ENCODE measurements around the gene LTBP4.

Gene LTBP4

GRCh38 chr19:40613690-40614621 lies 12.8 kb downstream of the LTBP4 start (continued):
- TF ChIP-seq TSHZ1 (tag by site-specific recombination; IDR thresholded peaks at IDR 0.05; ENCODE audit: borderline replicate concordance) (0 out of 2 replicates have a peak, but pooled peaks have one; percentile 22), ZNF398 (tag by site-specific recombination; IDR thresholded peaks at IDR 0.05) (peak; percentile 64; the same call in 1 of the 2 replicates), ZBTB48 (tag by site-specific recombination; IDR thresholded peaks at IDR 0.05) (peak; percentile 40; the same call in 1 of the 2 replicates), MEIS1 (CRISPR knock-in tag; IDR thresholded peaks at IDR 0.05; ENCODE audit: borderline replicate concordance) (no peak), SALL2 (tag by site-specific recombination; IDR thresholded peaks at IDR 0.05; ENCODE audit: borderline replicate concordance) (0 out of 2 replicates have a peak, but pooled peaks have one; percentile 26), ZNF132 (tag by site-specific recombination; IDR thresholded peaks at IDR 0.05; ENCODE audit: borderline replicate concordance) (no peak), ZNF366 (tag by site-specific recombination; conservative IDR thresholded peaks at IDR 0.05) (0 out of 2 replicates have a peak, but pooled peaks have one; percentile 22), SP2 (tag by site-specific recombination; IDR thresholded peaks at IDR 0.05) (peak; percentile 45), ZNF157 (tag by site-specific recombination; IDR thresholded peaks at IDR 0.05) (0 out of 2 replicates have a peak, but pooled peaks have one; percentile 3), ZNF548 (tag by site-specific recombination; IDR thresholded peaks at IDR 0.05) (no peak), ZNF148 (tag by site-specific recombination; IDR thresholded peaks at IDR 0.05; ENCODE audit: borderline replicate concordance) (peak; percentile 47; the same call in 1 of the 2 replicates)

- ChIA-PET POLR2A (interaction anchor here (0.6 to 0.7 kb wide), 3 partner anchors 11 to 649 kb away, joined by 4 to 7 read pairs (median 4); no protein-coding TSS in a partner anchor), CTCF (interaction anchor here (0.6 to 3.1 kb wide), 4 partner anchors 13 to 95 kb away, joined by 3 to 42 read pairs (median 20); partner anchors contain the start of gene LTBP4)
- Histone ChIP-seq H3K36me3 (ENCODE audit: control insufficient read depth in 2 of 2, insufficient read depth in 1 of 2, low read length in 2 of 2) (peaks cover 9 to 13% of the 10 kb centered on the region in 2 experiments; a peak in 2 of 3 replicates), H3K27ac (ENCODE audit: extremely low read depth, low read depth, low read length) (peak overlapping the region; percentile 27), H3K9me3 (ENCODE audit: control insufficient read depth, insufficient read depth, low read depth, low read length) (no peaks in the 10 kb centered on the region), H3K4me3 (ENCODE audit: low read depth, low read length) (no peak overlapping the region), H3K4me1 (ENCODE audit: control insufficient read depth, insufficient read depth, low read length) (peaks cover 13% of the 10 kb centered on the region)
- TF ChIP-seq KLF10 (tag by site-specific recombination; IDR thresholded peaks at IDR 0.05) (peak; percentile 80), ZNF214 (tag by site-specific recombination; IDR thresholded peaks at IDR 0.05; ENCODE audit: borderline replicate concordance) (no peak), ZFP69B (tag by site-specific recombination; IDR thresholded peaks at IDR 0.05) (peak; percentile 80; the same call in 1 of the 2 replicates), ZNF157 (tag by site-specific recombination; IDR thresholded peaks at IDR 0.05) (no peak), ZNF341 (tag by site-specific recombination; IDR thresholded peaks at IDR 0.05; ENCODE audit: low read depth) (peak; percentile 93), ZNF138 (tag by site-specific recombination; IDR thresholded peaks at IDR 0.05; ENCODE audit: borderline replicate concordance) (no peak), ZNF549 (tag by site-specific recombination; IDR thresholded peaks at IDR 0.05) (no peak), ZNF639 (tag by site-specific recombination; IDR thresholded peaks at IDR 0.05) (peak; percentile 43; the same call in 1 of the 2 replicates), ZNF510 (tag by site-specific recombination; IDR thresholded peaks at IDR 0.05; ENCODE audit: insufficient replicate concordance) (no peak), ZNF600 (tag by site-specific recombination; IDR thresholded peaks at IDR 0.05) (no peak), ZBTB20 (tag by site-specific recombination; IDR thresholded peaks at IDR 0.05) (peak; percentile 26; the same call in 1 of the 2 replicates), ZNF501 (tag by site-specific recombination; IDR thresholded peaks at IDR 0.05) (no peak), KLF9 (tag by site-specific recombination; IDR thresholded peaks at IDR 0.05; ENCODE audit: low read depth) (peak; percentile 61; the same call in 1 of the 2 replicates)
Observed at GRCh38 chr19:40614622-40615411, 13.6 kb downstream of the LTBP4 start.
